Hematopoietic multipotent progenitor cell treated with erythropoietin and hydrocortisone succinate and interleukin-3 and kit ligand, for 17 days (in vitro differentiated cells): ENCODE measurements around the gene COL1A2.

Experiments used
- DNase-seq: peaks from one replicate; pipeline ENCODE4 v3.0.0-alpha.2; 2015; ENCODE audit warnings: low spot score

COL1A2 gene

GRCh38 chr7:94384315-94384714 lies 10.4 kb upstream of the COL1A2 start:
- DNase-seq = no peak

- no peak for DNase-seq
These were observed 8.3 kb upstream of the COL1A2 start for GRCh38 chr7:94386416-94386815.

- DNase-seq = no peak
These were observed 6.2 kb upstream of the COL1A2 start for GRCh38 chr7:94388540-94388939.

- no peak for DNase-seq
These were observed 5.3 kb upstream of the COL1A2 start for GRCh38 chr7:94389381-94389780.

GRCh38 chr7:94391726-94392392 lies 2.8 kb upstream of the COL1A2 start:
- no peak for DNase-seq

- no peak for DNase-seq
These were observed 2.3 kb upstream of the COL1A2 start for GRCh38 chr7:94392393-94392786.

- no peak for DNase-seq
These were observed 1.2 kb upstream of the COL1A2 start for GRCh38 chr7:94393246-94394108.

- no peak for DNase-seq
These were observed 622 bp upstream of the COL1A2 start for GRCh38 chr7:94394109-94394436.

- peak; percentile 54 for DNase-seq
These were observed 694 bp downstream of the COL1A2 start for GRCh38 chr7:94395141-94396036.

GRCh38 chr7:94396037-94396431 lies 1.3 kb downstream of the COL1A2 start:
- no peak for DNase-seq

GRCh38 chr7:94396596-94396995 lies 1.9 kb downstream of the COL1A2 start:
- DNase-seq = no peak

- no peak for DNase-seq
These were observed 3.0 kb downstream of the COL1A2 start for GRCh38 chr7:94397722-94398121.

- no peak for DNase-seq
These were observed 4.1 kb downstream of the COL1A2 start for GRCh38 chr7:94398841-94399240.

- no peak for DNase-seq
These were observed 5.3 kb downstream of the COL1A2 start for GRCh38 chr7:94400022-94400421.

- DNase-seq = no peak
These were observed 6.1 kb downstream of the COL1A2 start for GRCh38 chr7:94400643-94401427.

- DNase-seq = no peak
These were observed 6.7 kb downstream of the COL1A2 start for GRCh38 chr7:94401428-94401814.

GRCh38 chr7:94403546-94403945 lies 8.9 kb downstream of the COL1A2 start:
- DNase-seq = no peak

GRCh38 chr7:94405506-94405905 lies 10.8 kb downstream of the COL1A2 start:
- no peak for DNase-seq

- no peak for DNase-seq
These were observed 12.0 kb downstream of the COL1A2 start for GRCh38 chr7:94406696-94407095.

- DNase-seq = no peak
These were observed 14.7 kb downstream of the COL1A2 start for GRCh38 chr7:94409200-94409948.
